GM21381 (cell line): ENCODE results near the gene MXD1.
"Not testable (repeated sequence)": the region's sequence is repeated elsewhere in the genome, so short reads cannot be mapped to it uniquely, and the experiment has no call there.

ENCODE experiments used
- ATAC-seq: cut with Tn5 transposase; IDR thresholded peaks from one replicate; pipeline ENCODE4 v1.9.1; 2021; ENCODE audit warnings: mild to moderate bottlenecking, moderate library complexity; ENCODE audit not compliant: unreplicated experiment

The MXD1 gene

DNA sequence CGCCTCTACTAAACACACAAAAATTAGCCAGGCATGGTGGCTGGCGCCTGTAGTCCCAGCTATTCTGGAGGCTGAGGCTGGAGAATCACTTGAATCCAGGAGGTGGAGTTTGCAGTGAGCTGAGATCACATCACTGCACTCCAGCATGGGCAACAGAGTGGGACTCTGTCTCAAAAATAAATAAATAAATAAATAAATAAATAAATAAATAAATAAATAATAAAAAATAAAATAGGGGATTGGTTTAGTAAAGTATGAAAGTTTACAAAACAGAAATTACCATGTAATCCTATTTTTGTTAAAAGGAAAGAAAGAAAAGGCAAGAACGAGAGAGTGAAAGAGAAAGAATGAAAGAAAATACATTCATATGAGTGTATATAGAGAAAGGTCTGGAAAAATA is 35.8 kb downstream of the MXD1 start:
- ATAC-seq, result not testable (repeated sequence)

DNA sequence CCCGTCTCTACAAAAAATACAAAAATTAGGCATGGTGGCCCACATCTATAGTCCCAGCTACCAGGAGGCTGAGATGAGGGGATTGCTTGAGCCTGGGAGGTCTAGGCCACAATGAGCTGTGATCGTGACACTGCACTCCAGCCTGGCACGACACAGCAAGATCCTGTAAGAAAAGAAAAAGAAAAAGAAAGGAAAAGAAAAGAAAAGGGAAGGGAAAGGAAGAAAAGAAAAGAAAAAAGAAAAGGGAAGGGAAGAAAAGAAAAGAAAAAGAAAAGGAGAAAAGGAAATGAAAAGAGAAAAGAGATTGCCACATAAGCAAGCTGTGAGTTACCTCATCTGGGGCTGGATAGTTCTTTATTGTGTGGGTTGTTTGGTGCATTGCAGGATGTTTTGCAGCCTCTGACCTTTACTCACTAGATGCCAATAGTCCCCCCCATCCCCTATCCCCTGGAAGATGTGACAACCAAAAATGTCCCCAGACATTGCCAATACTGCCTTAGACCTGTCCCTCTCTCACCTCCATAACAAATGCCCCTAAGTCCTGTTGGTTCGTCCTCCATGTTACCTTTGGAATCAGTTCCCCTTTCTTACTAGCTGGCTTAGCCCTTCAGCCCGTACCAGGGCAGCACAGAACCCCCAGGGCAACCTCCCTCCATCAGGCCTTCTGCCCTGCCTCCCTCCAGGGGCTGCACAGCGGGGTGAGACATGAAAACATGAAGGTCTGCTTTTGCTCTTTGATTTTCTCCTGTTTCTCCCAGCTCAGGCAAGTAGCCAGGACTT is 37.6 kb downstream of the MXD1 start:
- no peak for ATAC-seq

GRCh38 chr2:69954084-69954483 is 39.2 kb downstream of the MXD1 start:
- no peak for ATAC-seq

DNA sequence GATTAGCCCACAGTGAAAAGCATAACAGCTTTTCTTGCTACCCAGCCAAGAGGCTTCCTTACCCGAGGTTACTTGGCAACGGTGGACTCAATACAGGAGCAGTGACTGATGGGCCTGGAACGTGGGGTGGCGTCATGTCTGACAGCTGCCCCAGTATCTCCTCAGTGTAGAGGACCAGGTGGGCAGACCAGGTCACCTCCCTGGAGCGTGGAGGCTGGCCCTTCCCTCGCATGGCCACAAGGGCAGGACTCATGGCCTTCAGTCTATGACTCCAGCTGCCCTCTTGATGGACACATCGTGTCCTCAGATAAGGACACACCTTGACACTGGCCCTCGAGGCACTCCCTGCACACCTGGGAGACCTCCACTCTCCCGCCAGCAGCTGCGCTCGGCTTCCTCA is 40.1 kb downstream of the MXD1 start:
- ATAC-seq, result no peak

DNA sequence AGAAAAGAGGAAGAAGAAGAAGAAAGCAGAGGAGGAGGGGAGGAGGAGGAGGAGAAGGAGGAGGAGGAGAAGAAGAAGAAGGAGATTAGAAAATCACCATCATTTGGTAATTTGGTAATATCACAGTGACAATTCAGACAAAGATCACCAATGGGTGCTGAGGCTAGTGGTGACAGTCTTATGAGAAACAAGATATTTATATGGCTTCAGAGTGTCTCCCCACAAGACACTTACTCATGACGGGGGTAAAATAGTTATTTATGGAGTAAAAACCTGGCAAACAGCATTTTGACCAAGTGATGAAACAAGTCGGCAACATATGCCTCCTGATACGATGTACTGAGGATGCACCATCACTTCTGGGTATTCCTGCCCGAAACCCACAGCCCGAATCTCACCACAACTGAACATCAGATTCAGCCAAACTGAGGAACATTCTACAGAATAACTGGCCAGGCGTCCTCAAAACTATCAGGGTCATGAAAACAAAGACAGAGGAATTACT is 41.6 kb downstream of the MXD1 start:
- ATAC-seq, result no peak

DNA sequence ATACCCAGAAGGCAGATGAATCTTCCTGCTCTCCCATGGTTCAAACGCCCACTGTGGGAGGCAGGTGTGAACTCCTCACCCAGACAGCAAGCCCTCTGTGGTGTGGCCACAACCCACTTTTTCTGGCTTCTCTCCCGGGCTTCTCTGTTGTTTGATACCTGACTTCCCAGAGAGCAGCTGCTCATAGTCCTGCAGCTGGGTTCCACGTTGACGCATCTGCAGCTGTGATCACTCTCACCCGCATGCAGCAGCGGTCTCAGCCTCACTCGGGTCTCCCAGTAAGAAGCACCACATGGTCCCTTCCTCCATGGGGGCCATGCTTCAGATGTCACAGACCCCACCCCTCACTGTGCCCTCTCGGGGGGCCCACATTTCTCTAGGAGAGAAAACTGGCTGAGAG is 43.1 kb downstream of the MXD1 start:
- ATAC-seq, result no peak

DNA sequence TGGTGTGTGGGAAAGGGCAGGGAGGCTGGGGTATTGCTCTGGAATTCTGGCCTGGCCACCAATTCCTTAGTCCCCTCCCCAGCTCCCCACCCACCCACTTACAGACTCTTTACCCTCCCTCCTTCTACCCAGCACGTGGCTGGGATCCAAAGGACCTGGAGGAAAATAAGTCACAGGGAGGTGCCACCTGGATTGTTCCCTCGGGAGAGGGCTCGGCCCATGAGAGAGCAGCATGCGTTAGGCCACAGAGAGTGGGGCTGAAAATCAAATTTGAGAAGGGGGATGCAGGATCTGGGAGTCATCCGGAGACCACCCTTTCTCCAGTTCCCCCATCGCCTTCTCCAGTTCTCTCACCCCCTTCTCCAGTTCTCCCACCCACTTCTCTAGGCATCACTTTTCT is 43.6 kb downstream of the MXD1 start:
- no peak for ATAC-seq

DNA sequence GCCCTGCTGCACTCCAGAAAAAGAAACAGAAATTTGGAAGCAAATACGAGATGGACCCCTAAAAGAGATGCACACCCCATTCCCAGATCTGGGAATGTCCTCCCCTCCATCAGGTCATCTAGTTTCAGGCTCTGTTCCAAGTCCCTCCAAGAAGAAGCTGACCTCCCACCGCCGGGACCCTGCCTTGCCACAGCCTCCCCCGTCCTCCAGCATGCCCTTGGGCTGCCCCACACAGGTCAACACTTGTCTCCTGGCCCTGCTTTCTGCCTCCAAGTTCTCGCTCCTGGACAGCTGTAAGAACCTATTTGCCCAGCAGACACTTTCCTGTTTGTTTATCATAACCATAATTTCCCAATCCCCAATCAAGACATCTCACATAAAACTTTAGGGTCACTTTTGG is 44.5 kb downstream of the MXD1 start:
- ATAC-seq, result no peak

DNA sequence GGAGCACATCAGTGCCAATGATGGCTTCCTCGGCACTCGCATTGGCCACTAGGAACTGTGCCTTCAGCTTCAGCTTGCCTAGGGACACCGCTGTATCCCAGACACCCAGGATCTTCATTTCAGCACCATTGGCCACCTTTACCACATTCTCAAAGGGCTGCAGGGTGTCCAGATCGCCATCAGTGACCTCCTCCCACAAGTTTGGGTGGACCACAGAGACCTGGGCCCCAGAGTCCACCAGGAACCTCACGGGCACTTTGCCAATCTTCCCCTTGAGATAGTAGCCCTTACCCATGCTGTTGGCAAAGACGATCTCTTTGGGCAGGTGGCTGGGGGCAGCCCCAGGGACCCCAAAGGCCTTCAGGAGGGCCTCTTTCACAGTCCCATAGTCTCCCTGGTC is 45.9 kb downstream of the MXD1 start:
- ATAC-seq, result no peak

GRCh38 chr2:69961496-69961895 is 46.6 kb downstream of the MXD1 start, which contains the start of gene ASPRV1:
ASPRV1 (minus strand) TSS chr2:69961631; CDS start chr2:69961436, 195 bp downstream.
- ATAC-seq, result no peak

DNA sequence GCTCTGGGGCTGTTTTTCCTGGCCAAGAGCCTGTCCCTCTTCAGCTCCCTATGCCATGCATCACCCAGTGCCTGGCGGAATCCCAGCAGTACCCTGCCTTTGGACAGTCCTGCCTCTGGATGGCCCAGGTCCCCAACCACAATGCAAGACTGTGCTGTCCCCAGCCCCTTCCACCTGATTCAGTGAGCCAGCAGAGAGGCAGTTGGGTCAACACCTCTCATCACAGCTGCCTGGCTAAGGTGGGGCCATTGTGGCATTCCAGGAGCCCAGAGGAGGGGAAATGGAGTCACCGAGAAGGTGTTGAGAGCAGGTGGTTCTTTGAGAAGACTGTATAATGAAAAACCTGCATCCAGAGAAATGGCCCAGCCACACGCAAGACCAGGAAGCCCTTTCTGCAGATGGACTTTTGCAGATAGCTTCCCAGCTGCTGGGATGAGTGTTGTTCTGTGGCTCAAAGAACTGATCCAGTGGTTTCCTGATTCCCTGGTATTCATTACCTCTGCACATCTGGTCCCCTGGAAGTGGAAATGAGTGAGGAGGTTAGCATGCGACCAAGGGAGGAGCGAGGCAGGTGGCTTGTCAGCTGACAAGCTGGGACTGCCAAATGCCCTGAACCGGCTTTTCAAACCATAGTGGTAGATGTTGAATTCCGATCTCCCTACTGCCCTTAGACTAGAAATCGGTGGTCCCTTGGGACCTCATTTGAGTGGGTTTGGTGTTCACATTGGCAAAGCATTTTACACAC is 48.2 kb downstream of the MXD1 start:
- ATAC-seq, result no peak

DNA sequence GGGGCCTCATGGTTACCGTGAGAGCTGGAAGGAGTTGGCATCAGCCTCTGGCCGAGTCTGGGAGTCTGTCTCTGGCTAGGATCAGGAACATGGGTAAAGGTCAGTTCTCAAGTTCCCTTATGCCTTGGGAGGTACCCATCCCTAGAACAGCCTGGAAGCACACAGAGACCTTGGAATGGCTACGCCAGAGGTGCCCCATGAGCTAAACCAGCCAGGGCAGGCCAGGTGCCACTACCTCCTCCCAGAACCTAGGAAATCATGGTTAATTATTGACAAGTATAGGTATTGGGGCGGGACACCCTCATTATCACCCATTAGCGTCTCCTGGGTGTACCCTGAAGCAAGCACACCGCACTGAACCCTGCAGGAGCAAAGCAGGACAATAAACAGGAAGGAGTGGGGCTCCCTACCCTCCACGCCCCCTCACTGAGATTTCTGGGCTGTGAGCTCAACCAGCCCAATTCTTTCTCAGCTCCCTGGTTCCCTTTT is 49.5 kb downstream of the MXD1 start:
- ATAC-seq, result no peak

DNA sequence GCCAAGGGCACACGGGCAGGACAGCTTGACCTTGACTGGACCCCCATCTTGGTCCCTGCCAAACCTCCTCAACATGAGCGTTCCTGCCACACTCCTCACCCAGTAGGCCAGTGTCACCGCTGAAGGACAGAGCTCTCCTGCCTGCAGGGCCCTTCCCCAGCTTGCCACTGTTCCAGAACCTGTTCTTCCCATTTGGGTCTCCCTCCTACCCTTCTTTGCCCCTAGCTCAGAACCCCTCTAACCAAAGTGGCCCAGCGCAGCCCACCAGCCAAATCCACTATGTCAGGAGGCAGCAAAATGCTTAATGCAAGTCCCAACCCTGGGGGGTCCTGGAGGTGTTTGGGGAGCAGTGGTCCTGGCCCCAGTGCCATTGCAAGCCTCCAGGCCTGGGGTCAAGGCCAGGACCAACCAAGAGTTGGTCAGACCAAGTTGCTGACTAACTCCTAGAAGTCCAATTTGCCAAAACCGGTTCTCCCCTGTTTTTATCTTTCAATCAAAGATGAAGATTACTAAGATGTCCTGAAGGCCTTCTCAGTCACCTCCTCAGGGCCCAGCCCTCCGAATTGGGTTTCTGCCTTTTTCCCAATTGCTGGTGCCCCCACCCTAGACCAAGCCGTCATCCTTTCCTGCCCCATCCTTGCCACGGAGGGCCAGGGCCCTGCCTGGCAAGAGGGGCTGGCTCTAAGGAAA is 51.0 kb downstream of the MXD1 start:
- ATAC-seq, result no peak

- ATAC-seq, result no peak
These were observed 51.6 kb downstream of the MXD1 start for GRCh38 chr2:69966496-69966895.

GRCh38 chr2:69968609-69969008 is 53.7 kb downstream of the MXD1 start:
- no peak for ATAC-seq

GRCh38 chr2:69969126-69969983 is 54.4 kb downstream of the MXD1 start:
- no peak for ATAC-seq

GRCh38 chr2:69969991-69970390 is 55.1 kb downstream of the MXD1 start:
- no peak for ATAC-seq

DNA sequence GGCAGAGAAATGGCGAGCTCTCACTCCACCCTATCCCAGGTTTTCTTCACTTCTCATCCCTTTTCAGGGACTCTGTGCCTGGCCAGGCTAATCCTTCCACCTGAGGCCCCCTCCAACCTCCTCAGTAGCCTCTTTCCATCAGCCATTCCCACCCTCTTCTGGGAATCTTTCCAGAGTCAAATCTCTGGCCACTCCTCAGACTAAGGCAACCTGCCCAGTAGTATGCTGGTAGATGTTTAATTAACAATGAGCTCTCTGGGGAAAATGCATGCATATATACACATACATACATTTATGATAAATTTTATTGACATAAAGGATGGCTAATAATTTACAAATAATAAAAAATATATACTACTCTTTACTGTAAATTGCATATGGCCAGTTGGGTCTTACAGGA is 57.9 kb downstream of the MXD1 start:
- no peak for ATAC-seq

DNA sequence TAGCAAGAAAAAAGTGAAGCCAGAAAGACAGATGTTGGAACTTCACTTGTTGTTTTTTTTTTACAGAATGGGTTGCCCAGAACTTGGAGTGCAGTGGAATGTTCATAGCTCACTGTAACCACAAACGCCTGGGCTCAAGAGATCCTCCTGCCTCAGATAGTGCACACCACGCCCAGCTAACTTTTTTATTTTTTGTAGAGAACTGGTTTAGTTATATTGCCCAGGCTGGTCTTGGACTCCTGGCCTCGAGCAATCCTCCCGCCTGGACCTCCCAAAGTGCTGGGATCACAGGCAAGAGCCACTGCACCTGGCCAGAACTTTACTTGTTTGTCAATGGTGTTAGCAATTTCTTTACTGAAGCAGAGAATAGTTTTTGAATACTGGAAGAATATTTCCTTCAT is 58.4 kb downstream of the MXD1 start:
- no peak for ATAC-seq

- no peak for ATAC-seq
These were observed 60.4 kb downstream of the MXD1 start for GRCh38 chr2:69975136-69975852.
